HG02884 (cell line): Measurements from ENCODE around the gene NCBP3.
"Not testable (repeated sequence)": the region's sequence is repeated elsewhere in the genome, so short reads cannot be mapped to it uniquely, and the experiment has no call there.

Experiments used
- ATAC-seq: cut with Tn5 transposase; IDR thresholded peaks from one replicate; pipeline ENCODE4 v1.9.1; 2021; ENCODE audit warnings: mild to moderate bottlenecking, moderate library complexity; ENCODE audit not compliant: unreplicated experiment

The NCBP3 gene

DNA sequence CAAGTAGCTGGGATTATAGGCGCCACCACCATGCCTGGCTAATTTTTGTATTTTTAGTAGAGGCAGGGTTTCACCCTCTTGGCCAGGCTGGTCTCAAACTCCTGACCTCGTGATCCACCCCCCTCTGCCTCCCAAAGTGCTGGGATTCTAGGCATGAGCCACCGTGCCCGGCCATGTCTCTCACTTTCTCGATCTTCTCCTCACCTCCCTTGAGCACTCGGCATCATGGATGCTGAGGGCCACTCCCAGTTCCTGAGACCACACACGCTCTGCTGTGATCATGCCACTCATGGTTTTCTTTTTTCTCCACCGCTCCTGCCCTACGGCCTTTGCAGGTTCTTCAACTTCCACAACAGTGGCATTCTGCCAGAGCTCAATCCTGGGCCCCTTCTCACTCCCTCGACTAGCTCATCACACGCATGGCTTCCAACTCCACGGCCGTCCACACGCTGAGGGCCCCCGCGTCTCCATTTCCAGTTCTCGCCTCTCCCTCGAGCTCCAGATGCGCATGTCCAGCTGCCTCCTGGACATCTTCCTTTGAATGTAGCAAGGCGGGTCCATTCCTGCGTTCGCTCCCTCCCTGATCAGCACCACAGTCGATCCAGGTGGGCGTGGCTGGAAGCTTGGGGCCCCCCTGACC is 5.5 kb upstream of the NCBP3 start:
- no peak for ATAC-seq

DNA sequence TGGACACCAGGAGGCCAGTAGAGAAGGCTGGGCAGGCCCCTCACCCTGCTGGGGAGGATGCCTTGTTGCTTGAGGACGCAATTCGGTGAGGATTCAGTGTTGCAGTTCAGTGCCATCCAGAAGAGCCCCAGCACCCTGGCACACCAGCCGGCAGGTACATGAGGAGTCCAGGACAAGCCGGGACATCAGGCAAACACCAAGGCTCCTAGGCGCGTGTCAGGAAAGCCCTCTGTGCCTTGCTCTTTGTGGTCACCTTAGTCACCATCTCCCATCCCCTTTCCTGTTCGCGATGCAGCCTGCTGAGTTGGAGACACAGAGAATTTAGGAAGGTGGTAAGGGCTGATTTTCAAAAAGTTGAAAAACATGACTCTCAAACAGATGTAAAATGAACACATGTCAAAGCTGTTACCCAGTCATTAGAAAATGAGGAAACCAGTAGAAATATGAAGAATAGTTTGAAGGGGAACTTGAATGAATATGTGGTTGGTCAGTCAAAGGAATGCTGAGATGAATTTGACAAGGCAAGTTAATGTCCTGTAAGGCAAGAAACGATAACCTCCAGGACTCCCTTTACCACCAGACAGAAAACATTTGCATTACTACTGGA is 2.3 kb upstream of the NCBP3 start:
- no peak for ATAC-seq

- ATAC-seq = no peak
Observed at GRCh38 chr17:3847165-3847670, 1.2 kb upstream of the NCBP3 start.

GRCh38 chr17:3846437-3847164 is 555 bp upstream of the NCBP3 start:
- no peak for ATAC-seq

DNA sequence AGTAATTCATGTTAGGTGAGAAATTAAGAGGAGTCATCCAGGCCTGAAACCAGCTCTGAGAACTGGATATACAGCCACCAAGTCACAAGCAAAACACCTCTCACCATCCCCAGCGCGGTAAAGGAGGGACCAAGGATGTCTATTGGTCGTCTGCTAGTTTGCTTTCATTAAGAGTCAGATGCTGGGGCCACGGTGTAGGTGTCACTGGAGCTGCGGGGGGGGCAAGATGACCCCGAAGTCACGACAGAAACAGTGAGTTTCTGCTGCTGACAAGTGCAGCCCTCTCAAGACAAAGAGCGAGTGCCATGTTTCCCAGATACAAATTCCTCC is 790 bp downstream of the NCBP3 start:
- no peak for ATAC-seq

GRCh38 chr17:3844556-3844955 is 1.5 kb downstream of the NCBP3 start:
- not testable (repeated sequence) for ATAC-seq

DNA sequence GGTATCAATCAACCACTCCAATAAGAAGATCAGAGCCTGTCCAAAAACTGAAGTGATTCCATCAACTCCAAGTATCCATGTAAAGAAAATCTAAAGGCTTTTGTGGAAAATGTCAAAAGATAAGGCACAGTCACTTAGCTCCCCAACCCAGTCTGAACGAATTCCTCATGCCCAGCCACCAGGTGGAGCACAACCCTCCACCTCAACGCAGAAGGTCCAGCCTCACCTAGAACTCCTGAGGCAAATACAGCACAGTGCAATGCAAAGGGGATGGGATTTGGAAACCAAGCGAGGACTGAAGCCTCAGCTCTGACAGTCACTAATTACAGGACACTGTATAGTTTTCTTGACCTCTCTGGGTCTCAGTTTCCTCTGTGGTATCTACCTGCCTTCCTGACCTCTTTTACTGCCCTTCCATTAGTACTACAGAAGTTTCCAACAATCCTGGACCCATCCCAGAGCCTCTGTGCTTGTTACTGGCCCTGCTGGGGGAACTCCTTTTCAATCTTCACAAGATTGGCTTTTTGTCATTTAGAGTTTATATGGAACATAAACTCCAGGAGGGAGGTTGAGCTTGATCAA is 2.0 kb downstream of the NCBP3 start:
- no peak for ATAC-seq

- no peak for ATAC-seq
Observed at GRCh38 chr17:3838206-3838605, 7.8 kb downstream of the NCBP3 start.

- ATAC-seq = no peak
Observed at GRCh38 chr17:3836551-3836950, 9.5 kb downstream of the NCBP3 start.

- no peak for ATAC-seq
Observed at GRCh38 chr17:3835410-3836229, 10.4 kb downstream of the NCBP3 start.

- no peak for ATAC-seq
Observed at GRCh38 chr17:3834811-3835210, 11.2 kb downstream of the NCBP3 start.

- no peak for ATAC-seq
Observed at GRCh38 chr17:3828852-3829232, 17.2 kb downstream of the NCBP3 start.

DNA sequence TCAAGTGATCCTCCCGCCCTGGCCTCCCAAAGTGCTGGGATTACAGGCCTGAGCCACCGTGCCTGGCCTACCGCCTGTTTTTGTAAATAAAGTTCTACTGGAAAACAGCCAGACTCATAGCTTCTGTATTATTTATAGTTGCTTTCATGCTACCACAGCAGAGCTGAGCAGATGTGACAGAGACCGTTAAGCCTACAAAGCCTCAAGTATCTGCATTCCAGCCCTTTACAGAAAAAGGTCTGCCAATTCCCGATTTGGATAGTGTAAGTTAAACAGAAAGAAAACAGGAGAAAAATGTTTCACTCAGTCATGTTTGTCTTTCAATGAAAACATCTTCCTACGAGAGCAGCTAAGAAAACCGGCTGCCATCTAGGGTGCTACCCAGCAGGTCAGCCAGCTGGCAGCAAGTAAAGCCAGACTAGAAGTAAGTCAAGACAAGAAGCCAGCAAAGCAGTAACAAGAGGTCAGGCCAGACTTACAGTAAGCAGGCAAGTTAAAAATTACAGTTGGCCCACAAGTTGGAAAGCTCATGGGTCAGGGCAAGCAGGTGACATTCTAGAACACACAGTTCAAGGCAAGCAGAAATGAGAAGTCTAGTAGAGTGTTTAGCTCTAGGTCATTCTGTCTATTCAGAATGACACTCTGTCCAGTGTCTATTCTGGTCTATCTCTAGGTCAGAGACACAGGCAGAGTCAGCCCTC is 17.7 kb downstream of the NCBP3 start:
- no peak for ATAC-seq

DNA sequence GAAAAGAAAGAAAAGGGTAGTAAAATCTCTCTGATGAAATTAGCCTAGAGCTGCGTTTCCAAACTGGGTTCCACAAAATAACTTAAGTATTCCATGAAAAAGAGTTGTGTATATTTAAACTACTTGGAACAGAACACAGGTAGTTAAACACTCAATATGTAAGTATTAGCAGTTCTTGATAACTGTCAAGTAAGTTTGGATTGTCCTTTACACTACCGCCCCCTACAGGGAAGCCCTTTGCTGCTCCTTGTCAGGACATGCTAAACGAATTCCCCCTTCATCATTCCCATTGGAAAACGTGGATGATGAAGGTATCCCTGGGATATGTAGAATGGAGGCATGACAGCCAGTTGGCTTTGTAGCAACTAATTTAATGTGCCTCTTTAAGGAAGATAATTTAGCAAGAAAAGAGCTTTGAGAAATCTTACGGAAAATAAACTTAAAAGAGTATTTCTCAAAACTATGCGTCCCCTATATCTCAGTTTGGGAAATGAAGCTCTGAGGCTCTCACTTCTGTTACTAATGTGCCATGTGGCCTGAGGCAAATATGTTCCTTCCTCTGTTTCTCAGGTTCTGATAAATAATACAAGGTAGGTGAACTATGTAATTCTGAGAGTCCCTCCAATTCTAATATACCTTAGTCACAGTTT is 18.8 kb downstream of the NCBP3 start:
- ATAC-seq = no peak

DNA sequence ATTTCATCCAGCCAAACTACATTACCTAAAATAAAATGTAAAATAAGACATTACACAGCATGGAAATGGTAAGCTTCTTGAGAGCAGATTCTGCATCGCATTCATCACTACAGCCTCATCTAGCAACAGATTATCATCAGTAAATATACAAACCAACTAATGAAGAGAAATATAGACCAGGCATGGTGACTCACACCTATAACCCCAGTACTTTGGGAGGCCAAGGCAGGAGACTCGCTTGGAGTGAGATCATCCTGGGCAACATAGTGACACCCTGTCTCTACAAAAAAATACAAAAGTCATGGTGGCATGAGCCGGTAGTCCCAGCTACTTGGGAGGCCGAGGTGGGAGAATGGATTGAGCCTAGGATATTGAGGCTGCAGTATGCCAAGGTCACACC is 19.9 kb downstream of the NCBP3 start:
- no peak for ATAC-seq

- ATAC-seq = no peak
Observed at GRCh38 chr17:3821101-3821500, 24.9 kb downstream of the NCBP3 start.

- ATAC-seq = no peak
Observed at GRCh38 chr17:3818786-3819185, 27.3 kb downstream of the NCBP3 start.

GRCh38 chr17:3817851-3818605 is 28.0 kb downstream of the NCBP3 start:
- ATAC-seq = no peak

DNA sequence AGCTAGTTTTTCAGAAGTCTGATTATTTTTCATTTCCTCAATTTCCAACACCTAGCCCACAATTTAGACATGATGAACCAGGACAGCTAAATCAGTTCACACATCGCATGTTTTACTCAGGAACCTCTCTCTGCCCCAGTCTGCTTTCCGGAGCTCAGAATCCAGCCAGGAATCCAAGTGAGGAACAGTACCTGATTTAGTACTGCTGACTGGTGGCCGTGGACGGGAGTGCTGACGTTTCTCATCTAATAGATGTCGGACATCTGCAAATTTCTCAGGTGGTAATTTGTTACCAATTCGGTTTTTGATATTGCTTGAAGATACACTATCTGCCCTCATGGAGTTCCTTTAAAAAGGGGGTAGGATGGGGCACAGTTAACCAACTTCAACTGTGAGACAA is 30.1 kb downstream of the NCBP3 start:
- ATAC-seq = no peak
